BLaER1 (cell line): ENCODE measurements around the gene PLCL2.
"Not testable (repeated sequence)": the region's sequence is repeated elsewhere in the genome, so short reads cannot be mapped to it uniquely, and the experiment has no call there.

ENCODE experiments used
- H3K27ac ChIP-seq: shearing (Covaris generic); formaldehyde crosslinking; 2 replicates; pipeline ENCODE4 v1.8.1; 2022
- H3K27me3 ChIP-seq: shearing (Covaris generic); formaldehyde crosslinking; 2 replicates; pipeline ENCODE4 v1.8.1; 2022
- H3K36me3 ChIP-seq: shearing (Covaris generic); formaldehyde crosslinking; 2 replicates; pipeline ENCODE4 v1.8.1; 2022
- H3K4me1 ChIP-seq: shearing (Covaris generic); formaldehyde crosslinking; 2 replicates; pipeline ENCODE4 v1.8.1; 2022
- H3K4me2 ChIP-seq: shearing (Covaris generic); formaldehyde crosslinking; 2 replicates; pipeline ENCODE4 v1.8.1; 2022
- H3K4me3 ChIP-seq: shearing (Covaris generic); formaldehyde crosslinking; 2 replicates; pipeline ENCODE4 v1.8.1; 2022
- H3K9ac ChIP-seq: shearing (Covaris generic); formaldehyde crosslinking; 2 replicates; pipeline ENCODE4 v1.8.1; 2022
- H3K9me3 ChIP-seq: shearing (Covaris generic); formaldehyde crosslinking; 2 replicates; pipeline ENCODE4 v1.8.1; 2022
- H4K20me1 ChIP-seq: shearing (Covaris generic); formaldehyde crosslinking; 2 replicates; pipeline ENCODE4 v1.8.1; 2022
- Cebpa-rat ChIP-seq: shearing (Covaris generic); IDR thresholded peaks from 2 replicates; pipeline ENCODE4 v1.8.1; 2022

PLCL2 gene

GRCh38 chr3:17090280-17090983 lies 205.7 kb downstream of the PLCL2 start:
- Histone ChIP-seq H3K36me3 (peaks cover 40% of the 10 kb centered on the region), H3K4me1 (no peaks in the 10 kb centered on the region), H3K9ac (no peak overlapping the region), H3K27ac (no peak overlapping the region), H3K9me3 (no peaks in the 10 kb centered on the region), H4K20me1 (no peaks in the 10 kb centered on the region), H3K27me3 (no peaks in the 10 kb centered on the region), H3K4me3 (no peak overlapping the region), H3K4me2 (no peak overlapping the region)
- no peak for TF ChIP-seq Cebpa-rat

DNA sequence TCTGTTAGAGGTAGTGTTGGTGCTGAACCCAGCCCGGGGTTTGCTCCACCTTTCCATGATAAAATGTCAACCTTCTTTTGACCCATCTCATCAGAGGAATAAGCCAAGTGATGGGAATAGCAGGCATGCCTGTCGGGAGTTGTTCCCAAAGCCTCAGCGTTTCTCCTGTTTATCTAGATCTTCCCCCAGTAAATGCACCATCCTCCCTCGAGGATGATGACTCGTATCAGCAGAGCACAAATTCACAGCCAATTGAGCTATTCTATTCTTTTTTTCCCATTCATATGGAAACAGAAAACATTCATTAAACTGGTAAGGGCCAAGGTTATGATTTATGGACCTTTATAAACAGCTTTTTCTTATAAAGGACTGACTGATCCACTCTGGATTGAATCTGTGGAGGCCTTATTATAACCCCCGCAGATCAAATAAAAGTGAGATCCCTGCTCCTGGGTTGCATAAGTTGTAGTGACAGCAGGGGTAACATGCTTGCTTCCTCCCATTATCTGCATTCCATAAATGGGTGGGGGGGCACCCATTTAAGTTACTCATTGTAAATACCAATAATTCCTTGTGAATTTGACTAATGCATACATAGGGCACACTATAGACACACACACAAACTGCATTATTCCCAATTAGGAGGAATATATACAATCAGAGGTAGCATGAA lies 207.3 kb downstream of the PLCL2 start:
- Histone ChIP-seq H3K9ac (no peak overlapping the region), H3K9me3 (no peaks in the 10 kb centered on the region), H3K4me2 (no peak overlapping the region), H3K27me3 (no peaks in the 10 kb centered on the region), H3K27ac (no peak overlapping the region), H3K4me1 (no peaks in the 10 kb centered on the region), H4K20me1 (no peaks in the 10 kb centered on the region), H3K4me3 (no peak overlapping the region), H3K36me3 (peaks cover 29% of the 10 kb centered on the region)
- no peak for TF ChIP-seq Cebpa-rat

DNA sequence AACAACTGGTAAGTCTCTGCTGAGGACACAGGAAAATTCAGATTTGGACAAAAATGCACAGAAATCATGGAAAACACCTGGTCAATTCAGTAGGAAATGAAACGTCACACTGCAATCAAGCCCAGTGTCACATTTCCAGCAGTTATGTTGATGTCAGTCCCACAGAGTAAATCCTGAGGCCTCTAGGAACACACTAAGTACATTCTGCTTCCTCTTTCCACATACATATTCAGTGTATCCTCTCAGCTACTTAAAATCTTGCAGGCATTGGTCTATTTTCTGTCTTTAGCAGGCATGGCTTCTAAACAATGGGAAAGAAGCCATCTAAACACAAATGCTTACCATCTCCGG lies 207.8 kb downstream of the PLCL2 start:
- H3K9ac ChIP-seq = no peak overlapping the region
- no peaks in the 10 kb centered on the region for H3K4me1 ChIP-seq
- H3K4me3 ChIP-seq = no peak overlapping the region
- H3K27ac ChIP-seq = no peak overlapping the region
- no peak for TF ChIP-seq Cebpa-rat
- no peaks in the 10 kb centered on the region for H3K27me3 ChIP-seq
- H4K20me1 ChIP-seq = no peaks in the 10 kb centered on the region
- no peaks in the 10 kb centered on the region for H3K9me3 ChIP-seq
- H3K36me3 ChIP-seq = peaks cover 29% of the 10 kb centered on the region
- no peak overlapping the region for H3K4me2 ChIP-seq

DNA sequence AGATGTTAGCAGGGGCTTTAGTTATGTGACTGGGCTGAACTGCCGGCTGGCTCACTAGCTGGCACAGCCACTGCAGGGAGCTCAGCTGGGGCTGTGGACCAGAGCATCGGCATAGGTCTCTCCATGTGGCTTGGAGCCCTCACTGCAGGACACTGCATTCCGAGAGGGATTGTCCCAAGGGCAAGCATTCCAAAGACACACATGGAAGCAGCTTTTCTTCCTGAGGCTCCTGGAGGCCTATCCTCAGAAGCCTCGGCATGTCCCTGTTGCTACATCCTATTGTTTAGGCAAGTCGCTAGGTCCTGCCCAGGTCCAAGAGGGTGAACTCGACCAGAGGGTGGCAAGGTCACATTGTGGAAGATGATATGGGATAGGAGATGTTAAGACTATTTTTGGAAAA lies 209.8 kb downstream of the PLCL2 start:
- no peak for TF ChIP-seq Cebpa-rat

DNA sequence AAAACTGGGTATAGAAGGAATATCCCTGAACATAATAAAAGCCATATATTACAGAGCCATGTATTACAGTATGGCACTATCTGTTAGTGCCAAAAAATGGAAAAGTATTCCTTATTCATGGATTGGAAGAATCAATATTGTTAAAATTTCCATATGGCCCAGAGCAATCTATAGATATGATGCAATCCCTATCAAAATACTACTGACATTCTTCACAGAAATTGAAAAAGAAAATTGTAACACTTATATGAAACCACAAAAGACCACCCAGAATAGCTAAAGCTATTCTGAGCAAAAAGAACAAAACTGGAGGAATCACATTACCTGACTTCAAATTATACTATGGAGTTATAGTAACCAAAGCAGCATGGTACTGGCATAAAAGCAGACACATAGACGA lies 218.8 kb downstream of the PLCL2 start:
- Histone ChIP-seq H3K9me3 (0 out of 2 replicates have a peak, but pooled peaks cover 3% of the 10 kb centered on the region), H3K9ac (no peak overlapping the region), H3K27me3 (no peaks in the 10 kb centered on the region), H3K4me2 (no peak overlapping the region), H3K4me3 (no peak overlapping the region), H3K36me3 (no peaks in the 10 kb centered on the region), H3K4me1 (no peaks in the 10 kb centered on the region), H4K20me1 (no peaks in the 10 kb centered on the region), H3K27ac (no peak overlapping the region)
- no peak for TF ChIP-seq Cebpa-rat

More for the DNA sequence above, 209.8 kb downstream of the PLCL2 start:
- peaks cover 29% of the 10 kb centered on the region for H3K36me3 ChIP-seq
- no peaks in the 10 kb centered on the region for H3K27me3 ChIP-seq
- H3K4me2 ChIP-seq = no peak overlapping the region
- H3K4me3 ChIP-seq = no peak overlapping the region
- no peak overlapping the region for H3K9ac ChIP-seq
- H3K27ac ChIP-seq = no peak overlapping the region
- no peaks in the 10 kb centered on the region for H4K20me1 ChIP-seq
- H3K4me1 ChIP-seq = no peaks in the 10 kb centered on the region
- H3K9me3 ChIP-seq = no peaks in the 10 kb centered on the region

DNA sequence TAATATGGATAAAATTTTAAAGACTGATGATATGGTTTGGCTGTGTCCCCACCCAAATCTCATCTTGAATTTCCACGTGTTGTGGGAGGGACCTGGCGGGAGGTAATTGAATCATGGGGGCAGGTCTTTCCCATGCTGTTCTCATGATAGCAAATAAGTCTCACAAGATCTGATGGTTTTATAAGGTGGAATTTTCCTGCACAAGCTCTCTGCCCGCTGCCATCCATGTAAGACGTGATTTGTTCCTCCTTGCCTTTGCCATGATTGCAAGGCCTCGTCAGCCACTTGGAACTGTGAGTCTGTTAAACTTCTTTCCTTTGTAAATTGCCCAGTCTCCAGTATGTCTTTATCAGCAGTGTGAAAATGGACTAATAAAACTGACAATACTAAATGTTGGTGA lies 222.0 kb downstream of the PLCL2 start:
- H3K9ac ChIP-seq, H4K20me1 ChIP-seq, H3K4me2 ChIP-seq, H3K27me3 ChIP-seq, H3K4me3 ChIP-seq, H3K9me3 ChIP-seq, H3K27ac ChIP-seq, H3K4me1 ChIP-seq, H3K36me3 ChIP-seq: not testable (repeated sequence)

DNA sequence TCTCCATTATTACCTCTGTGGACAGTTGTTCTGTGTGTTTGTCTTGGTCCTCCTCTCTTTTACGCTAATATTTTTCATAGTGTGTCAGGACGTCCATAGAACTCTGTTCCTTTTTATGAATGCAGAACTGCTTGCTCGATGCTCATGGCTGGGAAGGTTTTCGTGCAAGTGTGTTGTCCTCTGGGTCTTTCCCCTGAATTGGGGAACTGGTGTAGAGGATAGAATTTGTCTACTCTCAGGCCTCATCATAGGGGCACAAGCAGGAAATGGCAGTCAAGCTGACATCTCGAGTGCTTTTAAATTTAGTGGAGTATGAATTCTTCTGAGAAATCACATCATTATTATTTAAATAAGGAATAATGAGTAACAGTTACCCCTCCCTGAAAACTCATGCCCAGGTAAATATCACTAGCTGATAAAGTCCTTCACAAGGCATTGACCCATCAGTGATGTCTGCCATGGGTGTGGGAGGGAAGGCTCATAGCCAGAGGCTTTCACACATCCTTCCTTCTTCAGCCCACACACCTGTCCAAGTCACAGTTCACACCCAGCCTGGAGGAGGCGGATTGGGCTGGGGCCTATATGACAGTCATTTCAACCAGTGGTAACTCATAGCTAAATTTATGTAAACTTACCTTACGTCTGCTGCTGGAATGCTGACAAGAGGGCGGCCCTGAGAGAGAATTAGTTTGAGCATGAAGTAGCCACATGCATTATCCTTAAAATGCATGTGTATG lies 226.1 kb downstream of the PLCL2 start:
- Histone ChIP-seq H3K4me1 (no peaks in the 10 kb centered on the region), H3K27me3 (no peaks in the 10 kb centered on the region), H3K4me2 (no peak overlapping the region), H3K27ac (no peak overlapping the region), H3K4me3 (no peak overlapping the region), H3K9me3 (no peaks in the 10 kb centered on the region), H3K9ac (no peak overlapping the region), H4K20me1 (no peaks in the 10 kb centered on the region), H3K36me3 (no peaks in the 10 kb centered on the region)
- TF ChIP-seq Cebpa-rat = no peak

DNA sequence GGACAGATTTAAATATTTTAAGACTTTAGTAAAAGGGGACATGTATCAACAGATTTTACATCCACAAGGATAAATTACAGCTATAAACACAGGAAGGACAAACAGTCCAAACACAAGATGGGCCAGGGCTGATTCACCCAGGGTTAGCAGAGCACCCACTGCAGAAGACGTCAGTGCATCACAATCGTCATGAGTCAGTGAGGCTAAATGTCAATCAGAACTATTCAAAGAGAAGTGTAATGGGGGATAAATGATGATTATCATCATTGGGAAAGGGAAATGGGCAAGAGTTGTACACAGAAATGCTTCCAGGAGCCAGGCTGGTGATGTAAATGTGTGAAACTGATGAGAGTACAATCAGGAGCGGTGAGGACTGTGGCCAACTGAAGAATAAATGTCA lies 226.8 kb downstream of the PLCL2 start:
- Histone ChIP-seq H3K9ac (no peak overlapping the region), H3K27me3 (no peaks in the 10 kb centered on the region), H3K36me3 (no peaks in the 10 kb centered on the region), H3K4me1 (no peaks in the 10 kb centered on the region), H4K20me1 (no peaks in the 10 kb centered on the region), H3K4me2 (no peak overlapping the region), H3K9me3 (no peaks in the 10 kb centered on the region), H3K4me3 (no peak overlapping the region), H3K27ac (no peak overlapping the region)
- no peak for TF ChIP-seq Cebpa-rat

GRCh38 chr3:17115186-17115585 lies 230.4 kb downstream of the PLCL2 start:
- Histone ChIP-seq H3K9ac (no peak overlapping the region), H3K4me1 (no peaks in the 10 kb centered on the region), H3K9me3 (no peaks in the 10 kb centered on the region), H3K4me2 (no peak overlapping the region), H3K27me3 (no peaks in the 10 kb centered on the region), H3K4me3 (no peak overlapping the region), H4K20me1 (no peaks in the 10 kb centered on the region), H3K27ac (no peak overlapping the region), H3K36me3 (no peaks in the 10 kb centered on the region)
- TF ChIP-seq Cebpa-rat = no peak

- no peak overlapping the region for H3K4me2 ChIP-seq
- H3K9ac ChIP-seq = no peak overlapping the region
- H3K36me3 ChIP-seq = no peaks in the 10 kb centered on the region
- H3K4me1 ChIP-seq = no peaks in the 10 kb centered on the region
- no peak for TF ChIP-seq Cebpa-rat
- no peak overlapping the region for H3K4me3 ChIP-seq
- H3K9me3 ChIP-seq = no peaks in the 10 kb centered on the region
- H3K27ac ChIP-seq = no peak overlapping the region
- no peaks in the 10 kb centered on the region for H4K20me1 ChIP-seq
- no peaks in the 10 kb centered on the region for H3K27me3 ChIP-seq
Measured at GRCh38 chr3:17116007-17116600, 231.3 kb downstream of the PLCL2 start.
